Stimulated activated CD8-positive, alpha-beta memory T cell treated with anti-CD3 and anti-CD28 coated beads, Interleukin-12 subunit alpha, Interleukin-12 subunit beta, amount 100 ng/mL, for 24 hours (primary cell): Measurements from ENCODE around the gene C9orf50.
A peak's percentile ranks its signal among the peaks of the same experiment; 100 is the strongest.

Experiments used
- DNase-seq: peaks from one replicate; pipeline ENCODE4 v3.0.0-alpha.2; 2020; ENCODE audit errors: extremely low read depth

Gene C9orf50

GRCh38 chr9:129591916-129592315 is 29.0 kb downstream of the C9orf50 start:
- no peak for DNase-seq

GRCh38 chr9:129590466-129590865 is 30.4 kb downstream of the C9orf50 start:
- DNase-seq: no peak

- no peak for DNase-seq
Observed at GRCh38 chr9:129587487-129588262, 33.2 kb downstream of the C9orf50 start.

- DNase-seq: no peak
Observed at GRCh38 chr9:129586685-129587084, 34.2 kb downstream of the C9orf50 start.

- DNase-seq: no peak
Observed at GRCh38 chr9:129586245-129586644, 34.7 kb downstream of the C9orf50 start.

GRCh38 chr9:129585352-129585751 is 35.5 kb downstream of the C9orf50 start:
- no peak for DNase-seq

GRCh38 chr9:129584136-129584535 is 36.8 kb downstream of the C9orf50 start:
- peak; percentile 24 for DNase-seq

GRCh38 chr9:129583308-129584038 is 37.4 kb downstream of the C9orf50 start:
- DNase-seq: no peak

- DNase-seq: no peak
Observed at GRCh38 chr9:129582855-129583254, 38.0 kb downstream of the C9orf50 start.

- no peak for DNase-seq
Observed at GRCh38 chr9:129581505-129582189, 39.3 kb downstream of the C9orf50 start.

- no peak for DNase-seq
Observed at GRCh38 chr9:129580211-129580915, 40.5 kb downstream of the C9orf50 start.

- DNase-seq: no peak
Observed at GRCh38 chr9:129579294-129579693, 41.6 kb downstream of the C9orf50 start.

- no peak for DNase-seq
Observed at GRCh38 chr9:129576546-129577543, 44.1 kb downstream of the C9orf50 start.

- DNase-seq: no peak
Observed at GRCh38 chr9:129575818-129576217, 45.1 kb downstream of the C9orf50 start.

GRCh38 chr9:129574911-129575585 is 45.9 kb downstream of the C9orf50 start:
- no peak for DNase-seq

GRCh38 chr9:129573977-129574376 is 46.9 kb downstream of the C9orf50 start:
- no peak for DNase-seq

GRCh38 chr9:129572517-129572916 is 48.4 kb downstream of the C9orf50 start:
- no peak for DNase-seq

- no peak for DNase-seq
Observed at GRCh38 chr9:129572052-129572425, 48.9 kb downstream of the C9orf50 start.

- DNase-seq: no peak
Observed at GRCh38 chr9:129571298-129572051, 49.4 kb downstream of the C9orf50 start.
